ENCODE results near the gene ANXA6. TPM values are rescaled to one million over a fixed set of nuclear protein-coding genes. Genes with fewer than 3 reads are reported as not detected.
A peak's percentile ranks its signal among the peaks of the same experiment; 100 is the strongest.

The ANXA6 gene
- polyA plus RNA-seq, 3 donors: 70.1 to 454 (median 256) TPM

DNA sequence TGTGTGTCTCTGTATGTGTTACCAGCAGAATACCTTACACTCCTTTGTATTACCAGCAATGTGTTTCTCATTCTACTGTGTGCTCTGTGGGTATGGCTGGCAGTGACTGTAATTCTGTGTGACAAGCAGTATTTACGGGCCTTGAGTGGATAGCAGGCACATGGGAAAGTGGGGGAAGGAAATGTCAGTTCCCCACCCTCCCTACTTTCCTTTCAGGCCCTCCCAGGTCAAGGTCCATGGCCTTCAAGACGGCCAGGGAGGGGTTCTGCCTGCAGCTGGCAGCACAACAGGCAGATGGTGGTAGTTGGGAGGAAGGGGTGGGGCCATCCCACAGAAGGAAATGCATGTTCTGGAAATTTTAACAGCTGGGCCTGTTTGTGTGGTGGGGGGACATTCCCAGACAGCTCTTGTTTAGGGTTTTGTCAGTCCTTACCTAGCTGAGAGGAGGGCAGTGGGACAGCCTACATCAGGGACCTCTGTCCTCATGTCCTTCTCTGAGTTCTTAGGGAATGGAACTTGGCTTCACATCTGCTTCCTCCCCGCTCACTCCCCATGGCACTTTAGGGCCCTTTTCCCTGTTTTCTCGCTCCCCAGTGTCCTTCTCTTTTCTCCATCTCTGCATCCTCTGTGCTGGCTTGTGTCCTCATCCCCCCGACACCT is 62.1 kb downstream of the ANXA6 start:
- whole genome bisulfite sequencing, 3 donors: 30 to 42% (median 31%) methylated on average over 5 of the region's 5 CpGs
- no peak overlapping the region for H3K27ac ChIP-seq (ENCODE audit: low read depth, low read length)

DNA sequence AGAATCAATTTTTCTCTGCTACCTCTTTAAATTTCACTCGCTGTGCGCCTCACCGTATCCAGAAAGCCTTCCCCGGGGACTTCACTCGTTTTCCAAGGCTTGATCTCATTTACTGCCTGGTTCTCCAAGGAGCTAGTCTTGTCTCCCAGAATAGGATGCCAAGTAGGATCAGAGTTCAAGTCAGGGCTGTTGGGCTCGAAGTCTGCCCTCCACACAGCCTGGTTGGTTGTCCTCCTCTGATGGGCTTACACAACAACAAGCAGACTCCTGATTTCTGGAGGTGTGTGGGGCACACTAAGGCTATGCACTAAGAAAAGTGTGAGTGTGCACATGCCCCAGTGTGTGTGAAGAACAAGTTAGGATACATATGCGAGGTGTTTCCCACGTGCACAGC is 62.7 kb downstream of the ANXA6 start:
- WGBS, 3 donors: 38 to 48% (median 38%) methylated on average over 8 of the region's 8 CpGs
- peak overlapping the region; percentile 6 for H3K27ac ChIP-seq (ENCODE audit: low read depth, low read length)

DNA sequence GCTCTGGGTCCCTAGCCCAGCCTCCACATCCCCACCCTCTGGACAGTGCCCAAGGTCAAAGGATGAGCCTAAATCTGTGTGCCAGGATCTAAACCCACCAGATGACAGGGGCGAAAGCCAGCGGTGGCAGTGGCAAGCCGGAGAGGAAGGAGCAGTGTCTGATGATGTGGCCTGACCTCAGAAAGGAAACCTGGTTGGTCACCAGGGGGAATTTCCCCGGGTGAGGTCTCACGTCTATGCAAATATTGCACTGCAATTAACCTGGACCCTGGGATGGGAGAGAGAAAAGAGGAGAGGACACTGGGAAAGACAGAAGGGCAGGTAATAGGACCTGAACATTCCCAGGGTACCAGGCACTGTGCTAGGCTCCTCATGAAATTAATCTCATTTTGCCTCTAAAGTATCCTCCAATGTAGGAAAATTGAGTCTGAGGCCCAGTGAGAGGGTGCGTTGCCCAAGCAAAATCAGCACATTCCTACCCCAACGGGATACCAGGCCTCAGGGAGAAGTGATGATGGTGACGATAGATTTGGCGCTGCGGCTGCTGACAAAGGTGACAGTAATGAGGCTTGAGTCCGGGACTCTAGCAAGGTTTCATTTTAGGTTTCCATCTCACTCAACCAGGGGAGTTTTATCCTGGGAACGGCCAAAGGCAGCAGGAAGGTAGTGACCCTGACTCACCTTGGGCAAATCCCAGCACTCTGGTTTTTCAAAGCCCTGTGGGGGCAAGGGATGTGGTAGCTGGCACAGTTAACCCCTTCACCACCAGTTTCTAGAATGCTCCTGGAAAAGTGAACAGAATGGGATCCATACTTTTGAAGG is 63.3 kb downstream of the ANXA6 start:
- H3K27ac ChIP-seq (ENCODE audit: low read depth, low read length): peak overlapping the region; percentile 6
- WGBS, 3 donors: 38 to 62% (median 43%) methylated on average over 12 of the region's 12 CpGs

DNA sequence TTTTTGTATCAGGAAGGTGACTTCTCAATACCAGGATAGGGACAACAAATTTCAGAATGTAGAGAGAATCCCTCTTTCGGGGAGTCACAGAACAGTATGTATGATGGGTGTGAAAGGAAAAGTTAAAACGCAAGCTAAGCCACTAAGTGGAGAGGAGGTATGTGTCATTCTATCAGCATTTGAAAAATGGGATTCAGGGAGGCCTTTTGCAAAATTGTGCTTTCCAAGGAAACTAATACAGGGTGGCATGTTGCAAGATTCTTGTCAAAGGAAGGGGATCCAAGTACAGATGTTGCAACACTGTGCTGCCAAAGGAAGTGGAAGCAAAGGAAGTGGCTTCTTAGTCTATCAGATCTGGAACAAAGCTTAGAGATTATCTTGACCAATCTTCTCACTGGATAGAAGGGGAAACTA is 64.1 kb downstream of the ANXA6 start:
- WGBS, 3 donors: 16 to 68% (median 19%) methylated on average over 2 of the region's 2 CpGs
- no peak overlapping the region for H3K27ac ChIP-seq (ENCODE audit: low read depth, low read length)

DNA sequence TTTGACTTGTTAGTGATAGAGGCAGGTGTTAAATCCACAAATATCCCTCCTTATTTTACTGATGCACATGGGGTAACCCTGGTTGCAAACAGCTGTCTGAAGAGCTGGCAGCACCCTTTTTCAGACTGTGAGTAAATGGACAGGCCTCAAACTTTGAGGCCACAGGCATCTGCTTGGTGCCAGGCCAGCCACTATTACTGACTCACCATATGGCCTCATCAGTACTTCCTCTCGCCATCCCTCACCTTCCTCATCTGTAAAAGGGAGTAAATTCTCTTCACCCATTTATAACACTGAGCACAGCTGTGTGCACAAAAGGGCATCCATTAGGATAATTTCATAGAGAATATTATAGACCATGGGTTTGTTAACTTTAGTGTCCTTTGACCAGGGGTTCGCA is 64.8 kb downstream of the ANXA6 start:
- H3K27ac ChIP-seq (ENCODE audit: low read depth, low read length): no peak overlapping the region
- WGBS, 3 donors: 73 to 97% (median 81%) methylated on average over 2 of the region's 2 CpGs

DNA sequence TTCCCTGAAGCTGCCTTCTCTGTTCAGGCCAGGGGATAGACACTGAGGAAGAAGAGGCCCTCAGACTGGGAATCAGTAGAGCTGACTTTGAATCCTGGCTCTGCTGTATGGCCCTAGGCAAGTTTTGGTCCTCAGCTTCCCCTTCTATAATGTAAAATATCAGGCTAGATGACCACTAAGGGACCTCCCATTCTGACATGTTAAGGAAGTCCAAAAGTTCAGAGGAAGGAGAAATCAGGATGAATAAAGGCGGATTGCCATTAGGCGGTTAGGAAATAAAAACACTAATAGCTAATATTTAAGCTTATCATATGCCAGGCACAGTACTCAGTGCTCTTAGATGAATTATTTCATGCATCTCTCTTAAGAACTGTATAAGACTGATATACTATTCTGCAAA is 67.9 kb downstream of the ANXA6 start:
- WGBS, 3 donors: 54 to 70% (median 64%) methylated on average over 2 of the region's 2 CpGs
- no peak overlapping the region for H3K27ac ChIP-seq (ENCODE audit: low read depth, low read length)

DNA sequence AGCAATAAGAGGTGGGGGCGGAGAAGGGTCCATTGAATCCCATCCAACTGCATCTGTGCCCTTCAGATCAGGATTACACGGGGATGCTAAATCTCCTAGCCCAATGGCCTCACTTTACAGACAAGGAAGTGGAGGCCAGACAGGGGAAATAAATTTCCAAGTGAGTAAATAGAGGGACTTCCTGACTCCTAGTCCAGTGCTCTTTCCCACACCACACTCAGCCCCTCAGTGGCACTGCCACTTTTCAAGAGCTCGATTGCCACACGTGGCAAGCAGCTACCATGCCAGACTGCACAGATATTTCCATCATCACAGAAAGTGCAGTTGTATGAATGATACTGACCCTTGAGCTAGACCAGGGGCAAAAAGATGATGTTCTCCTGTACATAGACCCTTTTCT is 68.6 kb downstream of the ANXA6 start:
- 76 to 84% (median 84%) methylated on average over 4 of the region's 4 CpGs for WGBS, 3 donors
- no peak overlapping the region for H3K27ac ChIP-seq (ENCODE audit: low read depth, low read length)

DNA sequence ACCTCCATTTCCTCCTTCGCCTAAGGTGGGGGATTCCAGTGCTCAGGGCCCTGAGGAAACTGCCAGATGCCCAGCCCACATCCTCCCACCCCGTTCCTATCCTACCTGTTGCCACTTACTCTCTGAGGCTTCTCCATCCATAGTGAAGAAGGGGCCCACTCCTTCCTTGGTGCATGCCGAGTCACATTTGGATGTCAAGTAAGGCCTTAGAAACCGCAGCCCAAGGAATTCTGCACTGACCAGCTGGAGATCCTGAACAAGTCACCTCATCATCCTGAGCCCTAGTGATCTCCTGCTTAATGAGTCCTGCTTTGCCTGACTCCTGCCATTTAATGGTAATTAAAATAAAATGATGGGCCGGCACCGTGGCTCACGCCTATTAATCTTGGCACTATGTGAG is 70.1 kb downstream of the ANXA6 start:
- WGBS, 3 donors: 84 to 92% (median 88%) methylated on average over 7 of the region's 7 CpGs
- H3K27ac ChIP-seq (ENCODE audit: low read depth, low read length): no peak overlapping the region

DNA sequence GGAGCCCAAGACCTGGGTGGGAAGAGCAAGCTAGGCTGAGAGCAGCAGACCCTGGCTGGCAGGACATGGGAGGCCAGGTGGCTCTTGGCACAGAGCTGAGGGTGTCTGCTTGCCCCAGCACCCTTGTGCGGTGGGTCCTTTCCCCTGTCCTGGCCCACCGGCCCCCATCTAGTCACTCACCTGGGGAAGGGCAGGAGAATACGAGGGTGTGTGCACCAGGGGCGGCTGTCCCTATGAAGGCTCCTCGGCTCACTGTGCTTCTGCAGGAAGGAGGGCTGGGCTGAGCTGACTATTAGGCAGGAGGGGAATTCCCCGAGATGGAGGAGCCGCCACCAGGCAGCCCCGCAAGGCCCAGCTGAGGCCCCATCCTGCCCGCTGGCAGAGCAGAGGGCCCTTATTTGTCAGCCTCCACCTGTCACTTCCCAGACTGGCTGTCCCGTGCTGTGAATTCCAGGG is 70.6 kb downstream of the ANXA6 start:
- 41 to 71% (median 41%) methylated on average over 10 of the region's 10 CpGs for WGBS, 3 donors
- no peak overlapping the region for H3K27ac ChIP-seq (ENCODE audit: low read depth, low read length)

DNA sequence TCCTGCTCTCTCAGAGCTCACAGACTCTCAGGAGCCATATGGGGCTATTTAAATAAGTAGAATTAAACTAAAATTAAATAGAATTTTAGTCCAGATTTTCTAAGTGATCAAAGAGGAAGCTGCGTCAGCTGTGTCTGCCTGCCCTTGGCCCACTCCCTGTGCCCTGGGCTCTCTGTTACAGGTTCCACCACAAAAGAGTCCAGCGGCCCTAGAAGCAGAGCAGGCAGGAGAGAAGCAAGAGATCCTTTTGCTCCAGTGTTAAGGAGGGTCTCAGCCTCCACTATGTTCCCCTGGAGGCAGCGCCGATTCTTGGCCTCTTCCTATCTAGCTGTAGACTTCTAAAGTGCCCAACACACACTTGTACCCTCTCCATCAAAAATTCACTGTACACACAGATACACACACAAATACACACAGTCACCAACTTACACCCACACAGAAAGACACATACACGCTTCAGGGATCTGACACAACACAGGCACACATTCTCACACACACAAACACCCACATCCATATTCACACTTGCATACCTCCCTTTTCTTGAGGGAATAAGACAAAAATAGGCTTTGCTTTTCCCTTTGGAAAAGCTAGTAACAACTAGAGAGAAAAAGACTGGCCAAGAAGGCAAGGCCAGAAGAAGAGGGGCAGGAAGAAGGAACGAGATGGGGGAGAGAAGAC is 71.2 kb downstream of the ANXA6 start:
- WGBS, 3 donors: 53 to 87% (median 55%) methylated on average over 6 of the region's 6 CpGs
- peak overlapping the region; percentile 28 for H3K27ac ChIP-seq (ENCODE audit: low read depth, low read length)

DNA sequence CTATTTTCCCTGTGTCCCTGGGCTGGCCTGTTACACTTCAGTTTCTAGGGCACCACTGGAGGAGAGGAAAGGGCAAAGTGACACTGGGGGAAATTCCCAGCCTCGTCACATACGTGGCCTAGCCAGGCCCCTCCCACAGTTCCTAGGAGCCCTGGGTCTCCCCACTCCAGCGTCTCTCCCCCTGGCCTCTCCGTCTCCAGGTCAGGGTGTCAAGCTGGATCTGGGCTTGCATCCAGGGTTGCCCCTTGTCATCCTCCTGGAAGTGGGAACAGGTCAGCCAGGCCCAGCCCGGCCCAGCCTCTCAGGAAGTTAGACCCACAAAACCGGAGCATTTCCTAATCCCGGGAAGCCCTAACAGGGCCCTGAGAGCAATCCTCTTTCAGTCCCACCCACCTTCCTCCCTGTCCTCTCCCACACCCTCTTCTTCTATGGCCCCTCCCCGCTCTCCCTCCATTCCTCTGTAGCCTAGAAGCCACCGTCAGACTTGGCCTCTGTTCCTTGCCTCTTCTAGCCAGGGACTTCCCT is 72.0 kb downstream of the ANXA6 start:
- peak overlapping the region; percentile 74 for H3K27ac ChIP-seq (ENCODE audit: low read depth, low read length)
- 15 to 47% (median 17%) methylated on average over 9 of the region's 9 CpGs for WGBS, 3 donors

DNA sequence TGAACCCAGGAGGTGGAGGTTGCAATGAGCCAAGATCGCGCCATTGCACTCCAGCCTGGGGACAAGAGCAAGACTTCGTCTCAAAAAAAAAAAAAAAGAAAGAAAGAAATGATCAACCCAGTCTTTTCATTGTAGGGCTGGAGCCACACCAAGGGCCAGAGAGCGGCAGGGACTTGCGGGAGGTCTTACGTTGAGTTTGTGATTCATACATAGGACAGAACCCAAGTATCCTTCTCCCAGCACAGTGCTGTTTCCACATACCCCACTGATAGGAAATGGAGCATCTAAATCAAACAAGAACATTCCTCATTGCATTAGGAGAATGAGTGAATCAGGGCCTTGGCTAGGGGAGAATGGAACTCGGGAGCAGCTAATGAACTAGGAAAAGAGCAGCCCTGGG is 73.2 kb downstream of the ANXA6 start:
- 83 to 97% (median 92%) methylated on average over 7 of the region's 7 CpGs for WGBS, 3 donors
- no peak overlapping the region for H3K27ac ChIP-seq (ENCODE audit: low read depth, low read length)

DNA sequence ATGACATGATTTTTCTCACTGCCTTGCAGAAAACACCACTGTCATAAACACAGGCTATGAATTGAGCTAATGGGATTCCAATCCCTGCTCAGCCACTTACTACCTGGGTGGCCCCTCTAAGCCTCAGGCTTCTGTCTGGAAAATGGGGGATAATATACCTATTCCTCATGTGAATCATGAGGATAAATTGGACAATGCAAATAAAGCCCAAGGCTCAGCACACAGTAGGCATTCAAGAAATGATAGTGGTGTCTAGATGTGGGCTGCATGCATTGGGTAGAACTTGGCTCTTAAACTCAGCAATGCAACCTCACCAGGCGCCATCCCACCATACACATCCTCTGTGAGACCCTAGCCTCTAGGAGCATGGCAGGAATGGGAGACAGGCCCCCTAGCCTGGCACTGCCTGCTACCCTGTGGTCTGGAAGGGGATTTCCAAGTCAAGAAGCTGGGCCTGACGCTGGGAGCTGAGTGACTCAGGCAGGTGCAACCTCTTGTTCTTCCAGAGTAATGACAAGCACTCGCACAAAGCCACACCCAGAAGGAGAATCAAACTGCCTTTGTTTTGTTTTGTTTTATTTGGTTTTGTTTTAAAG is 74.4 kb downstream of the ANXA6 start:
- WGBS, 3 donors: 74 to 81% (median 80%) methylated on average over 3 of the region's 3 CpGs
- H3K27ac ChIP-seq (ENCODE audit: low read depth, low read length): no peak overlapping the region

DNA sequence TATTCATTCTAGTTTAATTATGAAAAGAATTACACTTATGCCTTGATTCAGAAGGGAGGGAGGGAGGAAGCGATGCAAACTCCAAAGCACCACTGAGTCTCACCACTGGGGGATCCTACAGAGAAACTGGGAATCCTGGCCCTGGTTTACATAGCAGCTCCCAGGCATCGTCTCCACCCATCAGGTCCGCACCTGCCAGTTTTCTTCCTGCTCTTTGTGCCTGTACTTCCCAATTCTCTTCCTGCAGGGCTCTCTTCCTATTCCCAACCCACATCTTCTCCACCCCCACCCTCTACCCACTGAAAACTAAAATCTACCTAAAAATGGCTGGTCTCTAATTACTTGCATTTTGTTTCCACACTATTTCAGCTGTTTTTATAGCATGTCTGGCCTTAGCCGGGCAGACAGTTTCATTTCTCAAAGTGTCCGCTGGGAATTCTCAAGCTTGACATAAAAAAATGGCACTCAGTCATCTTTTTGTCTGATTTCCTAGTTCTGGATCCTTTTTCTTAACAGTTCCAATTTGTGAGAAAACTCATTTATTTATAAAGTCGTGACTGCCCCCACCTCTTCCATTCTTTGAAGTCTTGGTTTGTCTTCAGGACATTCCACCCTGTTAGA is 75.2 kb downstream of the ANXA6 start:
- no peak overlapping the region for H3K27ac ChIP-seq (ENCODE audit: low read depth, low read length)
- 61 to 72% (median 65%) methylated on average over 6 of the region's 6 CpGs for WGBS, 3 donors

DNA sequence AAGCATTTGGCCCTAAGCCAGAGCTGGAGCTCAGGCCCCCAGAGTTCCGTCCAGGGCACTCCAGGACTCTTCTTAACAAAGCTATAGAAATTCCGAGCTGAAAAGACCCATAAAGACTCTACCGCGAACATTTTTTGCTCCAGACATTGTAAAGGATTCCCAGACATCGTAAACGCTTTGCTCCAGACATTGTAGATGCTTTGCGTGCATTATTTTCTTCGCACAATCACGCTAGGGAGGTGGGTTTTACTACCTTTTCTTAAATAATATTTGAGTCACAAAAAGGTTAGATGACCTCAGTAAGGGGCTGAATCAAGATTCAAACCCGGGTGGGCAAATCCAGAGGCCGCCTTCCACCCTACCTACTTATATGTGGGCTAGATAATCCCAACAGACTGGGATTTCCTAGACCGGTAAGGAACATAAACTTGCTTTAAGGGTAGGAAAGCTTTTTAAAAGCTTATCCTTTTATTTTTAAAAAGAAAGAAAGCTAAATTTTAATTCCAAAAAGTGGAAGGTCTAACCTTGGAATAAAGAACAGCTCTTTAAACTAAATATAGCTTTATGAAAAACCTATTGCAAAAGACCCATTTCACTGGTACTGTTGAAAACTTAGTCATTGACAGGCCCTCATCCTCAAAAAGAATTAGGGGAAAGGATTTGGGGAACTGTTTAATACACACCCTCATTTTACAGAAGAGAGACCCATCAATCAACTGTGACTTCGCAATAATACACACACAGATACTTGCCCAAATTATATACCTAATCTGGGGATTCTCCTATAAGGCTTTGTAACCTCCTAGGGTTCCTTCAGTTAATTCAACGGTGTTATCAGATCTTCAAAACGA is 75.9 kb downstream of the ANXA6 start:
- 12 to 14% (median 14%) methylated on average over 15 of the region's 15 CpGs for WGBS, 3 donors
- H3K27ac ChIP-seq (ENCODE audit: low read depth, low read length): peak overlapping the region; percentile 80

DNA sequence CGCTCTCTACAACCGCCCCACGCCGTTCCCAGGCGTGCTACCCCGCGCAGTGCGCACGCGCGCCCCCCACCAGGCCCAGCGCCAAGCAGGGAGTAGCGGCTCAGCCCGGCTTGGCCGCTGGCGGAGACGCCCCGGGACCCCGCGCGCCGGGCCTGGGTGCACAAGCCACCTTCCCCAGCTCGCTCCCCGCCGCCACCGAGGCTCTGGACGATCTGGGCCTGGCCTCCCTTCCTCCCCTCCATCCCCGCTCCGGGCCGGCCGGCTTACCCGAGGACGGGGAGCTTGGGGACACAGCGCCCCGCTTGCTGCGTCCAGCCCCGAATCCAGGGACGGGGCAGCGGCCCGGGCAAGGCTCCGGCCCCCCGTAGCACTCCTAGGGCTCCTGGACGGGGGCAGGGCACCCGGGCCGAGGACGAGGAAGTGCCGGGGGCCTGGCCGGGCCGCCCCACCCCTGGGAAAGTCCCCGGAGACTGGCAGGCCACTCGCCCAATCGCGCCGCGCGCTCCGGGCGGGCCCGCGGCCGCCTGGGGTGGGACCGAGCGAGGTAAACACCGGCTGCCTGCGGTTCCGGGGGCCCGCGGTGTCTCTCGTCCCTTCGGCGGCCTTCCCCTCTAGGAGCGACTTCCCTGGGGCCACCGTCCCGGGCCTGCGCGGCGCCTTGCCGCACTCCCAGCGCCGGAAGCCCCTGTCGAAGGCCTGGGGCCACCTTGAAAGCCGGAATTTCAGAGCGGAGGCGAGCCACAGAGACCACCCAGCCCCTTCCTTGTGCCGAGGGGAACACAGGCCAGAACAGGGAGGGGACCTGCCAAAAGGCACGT is 76.8 kb downstream of the ANXA6 start, which contains the start of gene TNIP1:
Gene TNIP1 (minus strand): TSS at position 422 of the 818 bp plus-strand sequence. CDS start 15,939 bp downstream, outside the sequence.
- WGBS, 3 donors: 0 to 1% (median 0%) methylated on average over 77 to 86 of the region's 86 CpGs

More for the DNA sequence above, 76.8 kb downstream of the ANXA6 start, which contains the start of gene TNIP1:
- peak within 1 kb of the TSS; percentile 80 for H3K27ac ChIP-seq (ENCODE audit: low read depth, low read length)
